Liver (tissue), 9 donors: ENCODE results near the gene PAPPA2. TPM values are rescaled to one million over a fixed set of nuclear protein-coding genes. Genes with fewer than 3 reads are reported as not detected.

Source experiments
- DNase-seq: peaks from one replicate; pipeline ENCODE4 v3.0.0-alpha.2; 2017; ENCODE audit warnings: low spot score
- H3K27ac ChIP-seq, 2 donors: one replicate each; pipeline ENCODE4 v1.7.0; 2013; ENCODE audit warnings: inconsistent platforms in 2 of 2, low read length in 2 of 2, control low read depth in 1 of 2, low read depth in 1 of 2, mild to moderate bottlenecking in 1 of 2
- H3K27me3 ChIP-seq, 4 donors: one replicate each; pipeline versions ENCODE4 v1.6.1 to v1.7.0; 2013; ENCODE audit warnings: low read length in 3 of 4, inconsistent platforms in 1 of 4, mild to moderate bottlenecking in 1 of 4, moderate library complexity in 1 of 4; ENCODE audit not compliant: control insufficient read depth in 4 of 4, insufficient read depth in 4 of 4
- H3K36me3 ChIP-seq, 4 donors: one replicate each; pipeline versions ENCODE4 v1.6.1 to v1.7.0; 2013; ENCODE audit warnings: low read length in 3 of 4, mild to moderate bottlenecking in 3 of 4, low read depth in 1 of 4, moderate library complexity in 1 of 4; ENCODE audit not compliant: control insufficient read depth in 4 of 4, insufficient read depth in 3 of 4
- H3K4me1 ChIP-seq, 4 donors: one replicate each; pipeline versions ENCODE4 v1.6.1 to v1.7.0; 2013; ENCODE audit warnings: low read length in 3 of 4, mild to moderate bottlenecking in 3 of 4, moderate library complexity in 1 of 4; ENCODE audit not compliant: control insufficient read depth in 4 of 4, insufficient read depth in 4 of 4
- H3K4me3 ChIP-seq, 3 donors: one replicate each; pipeline versions ENCODE4 v1.6.1 to v1.7.0; 2013; ENCODE audit warnings: low read length in 3 of 3, control low read depth in 1 of 3, low read depth in 1 of 3, mild to moderate bottlenecking in 1 of 3
- H3K9ac ChIP-seq, 2 donors: one replicate each; pipeline ENCODE4 v1.7.0; 2013; ENCODE audit warnings: low read length in 2 of 2, mild to moderate bottlenecking in 2 of 2, moderate library complexity in 2 of 2, control low read depth in 1 of 2, low read depth in 1 of 2
- H3K9me3 ChIP-seq, 4 donors: one replicate each; pipeline versions ENCODE4 v1.6.1 to v1.7.0; 2013; ENCODE audit warnings: low read length in 3 of 4; ENCODE audit not compliant: control insufficient read depth in 4 of 4
- EGR1 ChIP-seq, 2 donors: IDR thresholded peaks; 2 replicates each; pipeline ENCODE4 v1.6.1; 2016 to 2018; ENCODE audit warnings: antibody characterized with exemption in 2 of 2, low read depth in 2 of 2
- FOXA1 ChIP-seq: IDR thresholded peaks from 2 replicates; pipeline ENCODE4 v1.6.1; 2016; ENCODE audit warnings: antibody characterized with exemption
- FOXA2 ChIP-seq: IDR thresholded peaks from 2 replicates; pipeline ENCODE4 v1.6.1; 2016; ENCODE audit warnings: antibody characterized with exemption
- GABPA ChIP-seq, 2 donors: IDR thresholded peaks in 1 of 2; conservative IDR thresholded peaks in 1 of 2; 2 replicates each; pipeline ENCODE4 v1.6.1; 2016; ENCODE audit warnings: antibody characterized with exemption in 2 of 2, mild to moderate bottlenecking in 1 of 2, moderate library complexity in 1 of 2
- HNF4A ChIP-seq, 2 donors: conservative IDR thresholded peaks; 2 replicates each; pipeline ENCODE4 v1.6.1; 2016; ENCODE audit warnings: antibody characterized with exemption in 2 of 2, mild to moderate bottlenecking in 2 of 2
- HNF4G ChIP-seq: IDR thresholded peaks from 2 replicates; pipeline ENCODE4 v1.6.1; 2016; ENCODE audit warnings: antibody characterized with exemption
- JUND ChIP-seq, 2 donors: IDR thresholded peaks; 2 replicates each; pipeline ENCODE4 v1.6.1; 2016; ENCODE audit warnings: antibody characterized with exemption in 2 of 2
- NR2F2 ChIP-seq: IDR thresholded peaks from 2 replicates; pipeline ENCODE4 v1.6.1; 2016; ENCODE audit warnings: antibody characterized with exemption
- RAD21 ChIP-seq, 2 donors: IDR thresholded peaks; 2 replicates each; pipeline ENCODE4 v1.6.1; 2016; ENCODE audit warnings: antibody characterized with exemption in 2 of 2, mild to moderate bottlenecking in 2 of 2
- RXRA ChIP-seq, 2 donors: IDR thresholded peaks; 2 replicates each; pipeline ENCODE4 v1.6.1; 2017 to 2018; ENCODE audit warnings: antibody characterized with exemption in 2 of 2, mild to moderate bottlenecking in 1 of 2
- SP1 ChIP-seq: IDR thresholded peaks from 2 replicates; pipeline ENCODE4 v1.6.1; 2018; ENCODE audit warnings: antibody characterized with exemption, mild to moderate bottlenecking
- TAF1 ChIP-seq: conservative IDR thresholded peaks from 2 replicates; pipeline ENCODE4 v1.6.1; 2016; ENCODE audit warnings: antibody characterized with exemption, mild to moderate bottlenecking
- YY1 ChIP-seq: IDR thresholded peaks from 2 replicates; pipeline ENCODE4 v1.6.1; 2016; ENCODE audit warnings: antibody characterized with exemption, mild to moderate bottlenecking
- WGBS: extraction: QIAGEN DNeasy Blood & Tissue Kit; methylation state at CpG from one replicate; pipeline ENCODE4 v1.1.7; 2013; 5-methylcytosine and 5-hydroxymethylcytosine counted together
- polyA plus RNA-seq, 2 donors: library from polyadenylated mRNA; stranded (reverse) in 1 of 2; unstranded in 1 of 2; fragments of 200-250 nt in 1 of 2; fragments of >200 nt in 1 of 2; fragmentation: Nextera tagmentation in 1 of 2; extraction: Ambion mirVana in 1 of 2; gene quantifications; one replicate each; pipeline versions ENCODE4 v1.2.1 to v1.2.3, GENCODE V29; 2013 to 2015
- total RNA-seq, 2 donors: library from RNA; depleted of rRNA; stranded (reverse); fragments of >200 nt; gene quantifications; one replicate each; pipeline ENCODE4 v1.2.3, GENCODE V29; 2014
- TF ChIP-seq, protein P1 (sequence below): IDR thresholded peaks from 2 replicates; pipeline ENCODE4 v1.6.1; 2016; ENCODE audit warnings: antibody characterized with exemption
- TF ChIP-seq, protein P2 (sequence below): fragments of 150-350 bp; IDR thresholded peaks from 2 replicates; pipeline ENCODE4 v1.5.1; 2017; ENCODE audit warnings: improper control_type of control experiment, low read depth, low read length; ENCODE audit not compliant: missing input control
- TF ChIP-seq, protein P3 (sequence below): IDR thresholded peaks from 2 replicates; pipeline ENCODE4 v1.6.1; 2016; ENCODE audit warnings: antibody characterized with exemption, mild to moderate bottlenecking
- TF ChIP-seq, protein P4 (sequence below): IDR thresholded peaks from 2 replicates; pipeline ENCODE4 v1.6.1; 2016; ENCODE audit warnings: antibody characterized with exemption
- TF ChIP-seq, protein P5 (sequence below): IDR thresholded peaks from 2 replicates; pipeline ENCODE4 v1.6.1; 2016; ENCODE audit warnings: antibody characterized with exemption
- donor health status: healthy.
- donor health status: healthy.
- donor health status: healthy.
- donor health status: healthy.
- donor health status: healthy.

The PAPPA2 gene
- total and polyA plus RNA-seq, 4 donors = 0.19 to 27.2 (median 13.4) TPM

DNA sequence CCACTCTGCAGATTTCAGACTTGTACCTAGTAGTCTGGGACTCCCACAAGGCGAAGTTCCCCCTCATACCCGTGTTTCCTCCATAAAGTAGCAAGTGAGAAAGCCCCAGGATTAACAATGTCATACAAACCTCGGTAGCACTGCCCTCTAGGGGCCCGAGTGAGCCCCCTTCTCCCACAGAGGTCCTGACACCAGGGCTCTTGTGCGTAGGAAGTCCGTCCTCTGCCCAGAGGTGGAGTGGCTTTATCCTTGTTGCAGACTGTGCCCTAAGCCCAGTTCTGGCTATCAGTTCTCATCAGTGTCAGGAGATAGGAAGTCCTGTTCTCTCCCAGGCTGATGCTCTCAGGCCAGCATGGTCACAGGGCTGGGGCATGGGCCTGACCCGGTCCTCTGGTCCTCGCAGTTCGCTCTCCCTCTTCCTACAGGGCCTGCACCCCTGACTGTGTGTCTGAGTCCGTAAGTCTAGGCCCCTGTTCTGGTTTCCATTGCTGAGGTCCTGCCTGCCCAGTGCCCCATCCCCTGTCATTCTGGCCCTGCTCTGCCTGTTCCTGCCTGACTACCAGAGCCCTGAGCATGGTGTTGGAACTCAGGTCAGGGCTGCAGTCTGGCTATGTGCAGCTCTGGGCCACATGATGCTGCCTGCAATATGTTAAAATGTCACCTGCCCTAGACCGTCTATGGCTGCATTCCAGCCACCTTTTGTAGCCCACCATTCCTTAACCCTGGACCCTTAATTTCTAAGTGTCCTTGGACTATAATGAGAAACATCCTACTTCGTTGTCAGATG lies 416.0 kb downstream of the PAPPA2 start:
- H3K27me3 ChIP-seq = no peaks in the 10 kb centered on the region
- 79% methylated on average over 12 of the region's 12 CpGs for WGBS
- no peak overlapping the region for H3K4me3 ChIP-seq
- H3K36me3 ChIP-seq = no peaks in the 10 kb centered on the region
- no peak for DNase-seq
- H3K9ac ChIP-seq = no peak overlapping the region
- H3K4me1 ChIP-seq = no peaks in the 10 kb centered on the region
- no peaks in the 10 kb centered on the region for H3K9me3 ChIP-seq
- no peak overlapping the region for H3K27ac ChIP-seq
- TF ChIP-seq TAF1 (no peak), YY1 (no peak), RAD21 (IDR thresholded peaks at IDR 0.05) (no peak), SP1 (no peak), FOXA2 (no peak), RXRA (IDR thresholded peaks at IDR 0.05) (no peak), NR2F2 (no peak), FOXA1 (no peak), JUND (IDR thresholded peaks at IDR 0.05) (no peak), GABPA (IDR thresholded peaks at IDR 0.05 in 1 of 2, conservative IDR thresholded peaks at IDR 0.05 in 1 of 2) (no peak), HNF4A (conservative IDR thresholded peaks at IDR 0.05) (no peak), HNF4G (no peak), EGR1 (IDR thresholded peaks at IDR 0.05; ENCODE audit: low read depth in 2 of 2) (no peak)
- TF ChIP-seq, protein P1, sequence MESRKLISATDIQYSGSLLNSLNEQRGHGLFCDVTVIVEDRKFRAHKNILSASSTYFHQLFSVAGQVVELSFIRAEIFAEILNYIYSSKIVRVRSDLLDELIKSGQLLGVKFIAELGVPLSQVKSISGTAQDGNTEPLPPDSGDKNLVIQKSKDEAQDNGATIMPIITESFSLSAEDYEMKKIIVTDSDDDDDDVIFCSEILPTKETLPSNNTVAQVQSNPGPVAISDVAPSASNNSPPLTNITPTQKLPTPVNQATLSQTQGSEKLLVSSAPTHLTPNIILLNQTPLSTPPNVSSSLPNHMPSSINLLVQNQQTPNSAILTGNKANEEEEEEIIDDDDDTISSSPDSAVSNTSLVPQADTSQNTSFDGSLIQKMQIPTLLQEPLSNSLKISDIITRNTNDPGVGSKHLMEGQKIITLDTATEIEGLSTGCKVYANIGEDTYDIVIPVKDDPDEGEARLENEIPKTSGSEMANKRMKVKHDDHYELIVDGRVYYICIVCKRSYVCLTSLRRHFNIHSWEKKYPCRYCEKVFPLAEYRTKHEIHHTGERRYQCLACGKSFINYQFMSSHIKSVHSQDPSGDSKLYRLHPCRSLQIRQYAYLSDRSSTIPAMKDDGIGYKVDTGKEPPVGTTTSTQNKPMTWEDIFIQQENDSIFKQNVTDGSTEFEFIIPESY = no peak
- TF ChIP-seq, protein P2, sequence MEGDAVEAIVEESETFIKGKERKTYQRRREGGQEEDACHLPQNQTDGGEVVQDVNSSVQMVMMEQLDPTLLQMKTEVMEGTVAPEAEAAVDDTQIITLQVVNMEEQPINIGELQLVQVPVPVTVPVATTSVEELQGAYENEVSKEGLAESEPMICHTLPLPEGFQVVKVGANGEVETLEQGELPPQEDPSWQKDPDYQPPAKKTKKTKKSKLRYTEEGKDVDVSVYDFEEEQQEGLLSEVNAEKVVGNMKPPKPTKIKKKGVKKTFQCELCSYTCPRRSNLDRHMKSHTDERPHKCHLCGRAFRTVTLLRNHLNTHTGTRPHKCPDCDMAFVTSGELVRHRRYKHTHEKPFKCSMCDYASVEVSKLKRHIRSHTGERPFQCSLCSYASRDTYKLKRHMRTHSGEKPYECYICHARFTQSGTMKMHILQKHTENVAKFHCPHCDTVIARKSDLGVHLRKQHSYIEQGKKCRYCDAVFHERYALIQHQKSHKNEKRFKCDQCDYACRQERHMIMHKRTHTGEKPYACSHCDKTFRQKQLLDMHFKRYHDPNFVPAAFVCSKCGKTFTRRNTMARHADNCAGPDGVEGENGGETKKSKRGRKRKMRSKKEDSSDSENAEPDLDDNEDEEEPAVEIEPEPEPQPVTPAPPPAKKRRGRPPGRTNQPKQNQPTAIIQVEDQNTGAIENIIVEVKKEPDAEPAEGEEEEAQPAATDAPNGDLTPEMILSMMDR = no peak
- TF ChIP-seq, protein P3, sequence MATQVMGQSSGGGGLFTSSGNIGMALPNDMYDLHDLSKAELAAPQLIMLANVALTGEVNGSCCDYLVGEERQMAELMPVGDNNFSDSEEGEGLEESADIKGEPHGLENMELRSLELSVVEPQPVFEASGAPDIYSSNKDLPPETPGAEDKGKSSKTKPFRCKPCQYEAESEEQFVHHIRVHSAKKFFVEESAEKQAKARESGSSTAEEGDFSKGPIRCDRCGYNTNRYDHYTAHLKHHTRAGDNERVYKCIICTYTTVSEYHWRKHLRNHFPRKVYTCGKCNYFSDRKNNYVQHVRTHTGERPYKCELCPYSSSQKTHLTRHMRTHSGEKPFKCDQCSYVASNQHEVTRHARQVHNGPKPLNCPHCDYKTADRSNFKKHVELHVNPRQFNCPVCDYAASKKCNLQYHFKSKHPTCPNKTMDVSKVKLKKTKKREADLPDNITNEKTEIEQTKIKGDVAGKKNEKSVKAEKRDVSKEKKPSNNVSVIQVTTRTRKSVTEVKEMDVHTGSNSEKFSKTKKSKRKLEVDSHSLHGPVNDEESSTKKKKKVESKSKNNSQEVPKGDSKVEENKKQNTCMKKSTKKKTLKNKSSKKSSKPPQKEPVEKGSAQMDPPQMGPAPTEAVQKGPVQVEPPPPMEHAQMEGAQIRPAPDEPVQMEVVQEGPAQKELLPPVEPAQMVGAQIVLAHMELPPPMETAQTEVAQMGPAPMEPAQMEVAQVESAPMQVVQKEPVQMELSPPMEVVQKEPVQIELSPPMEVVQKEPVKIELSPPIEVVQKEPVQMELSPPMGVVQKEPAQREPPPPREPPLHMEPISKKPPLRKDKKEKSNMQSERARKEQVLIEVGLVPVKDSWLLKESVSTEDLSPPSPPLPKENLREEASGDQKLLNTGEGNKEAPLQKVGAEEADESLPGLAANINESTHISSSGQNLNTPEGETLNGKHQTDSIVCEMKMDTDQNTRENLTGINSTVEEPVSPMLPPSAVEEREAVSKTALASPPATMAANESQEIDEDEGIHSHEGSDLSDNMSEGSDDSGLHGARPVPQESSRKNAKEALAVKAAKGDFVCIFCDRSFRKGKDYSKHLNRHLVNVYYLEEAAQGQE = no peak
- TF ChIP-seq, protein P4, sequence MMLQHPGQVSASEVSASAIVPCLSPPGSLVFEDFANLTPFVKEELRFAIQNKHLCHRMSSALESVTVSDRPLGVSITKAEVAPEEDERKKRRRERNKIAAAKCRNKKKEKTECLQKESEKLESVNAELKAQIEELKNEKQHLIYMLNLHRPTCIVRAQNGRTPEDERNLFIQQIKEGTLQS = no peak
- TF ChIP-seq, protein P5, sequence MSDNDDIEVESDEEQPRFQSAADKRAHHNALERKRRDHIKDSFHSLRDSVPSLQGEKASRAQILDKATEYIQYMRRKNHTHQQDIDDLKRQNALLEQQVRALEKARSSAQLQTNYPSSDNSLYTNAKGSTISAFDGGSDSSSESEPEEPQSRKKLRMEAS = no peak
